Neuronal stem cell (in vitro differentiated cells): ENCODE results near the gene PIK3C2G.
"Not testable (repeated sequence)": the region's sequence is repeated elsewhere in the genome, so short reads cannot be mapped to it uniquely, and the experiment has no call there.

Experiments
- DNase-seq: peaks from one replicate; pipeline ENCODE4 v3.0.0-alpha.2; 2013; ENCODE audit warnings: low spot score
- H2AFZ ChIP-seq: one replicate; pipeline ENCODE4 v1.6.1; 2013; ENCODE audit warnings: mild to moderate bottlenecking, low read length, inconsistent platforms
- H2AK5ac ChIP-seq: 2 replicates; pipeline ENCODE4 v1.6.1; 2013; ENCODE audit warnings: low read depth, mild to moderate bottlenecking, inconsistent platforms, low read length, moderate library complexity, mixed read lengths
- H2BK120ac ChIP-seq: 2 replicates; pipeline ENCODE4 v1.6.1; 2013; ENCODE audit warnings: low read depth, mild to moderate bottlenecking, inconsistent platforms, low read length, moderate library complexity, mixed read lengths
- H2BK12ac ChIP-seq: one replicate; pipeline ENCODE4 v1.6.1; 2013; ENCODE audit warnings: low read length, inconsistent platforms
- H2BK15ac ChIP-seq: 2 replicates; pipeline ENCODE4 v1.6.1; 2013; ENCODE audit warnings: mild to moderate bottlenecking, low read length, inconsistent platforms, mixed read lengths
- H2BK5ac ChIP-seq: one replicate; pipeline ENCODE4 v1.6.1; 2013; ENCODE audit warnings: inconsistent platforms, mild to moderate bottlenecking, low read length, moderate library complexity
- H3K14ac ChIP-seq: one replicate; pipeline ENCODE4 v1.6.1; 2013; ENCODE audit warnings: low read length, inconsistent platforms
- H3K18ac ChIP-seq: 2 replicates; pipeline ENCODE4 v1.6.1; 2013; ENCODE audit warnings: low read length, inconsistent platforms
- H3K23ac ChIP-seq: 2 replicates; pipeline ENCODE4 v1.6.1; 2013; ENCODE audit warnings: low read depth, mild to moderate bottlenecking, mixed read lengths, low read length, inconsistent platforms; ENCODE audit not compliant: poor library complexity
- H3K27ac ChIP-seq: replicated peaks from 3 replicates; pipeline ENCODE4 v1.5.1; 2013; ENCODE audit warnings: low read length, inconsistent platforms
- H3K27me3 ChIP-seq, 3 experiments: 2 replicates each; pipeline ENCODE4 v1.6.1; 2013; ENCODE audit warnings: low read length in 3 of 3, mild to moderate bottlenecking in 2 of 3, inconsistent platforms in 1 of 3, low read depth in 1 of 3, mixed read lengths in 1 of 3, moderate library complexity in 1 of 3; ENCODE audit not compliant: control insufficient read depth in 3 of 3, insufficient read depth in 3 of 3
- H3K36me3 ChIP-seq, 2 donors: replicated peaks in 1 of 2; 2 replicates each; pipeline ENCODE4 v1.6.1; 2013; ENCODE audit warnings: low read length in 2 of 2; ENCODE audit not compliant: control insufficient read depth in 2 of 2, insufficient read depth in 2 of 2
- H3K4ac ChIP-seq: 2 replicates; pipeline ENCODE4 v1.6.1; 2013; ENCODE audit warnings: inconsistent platforms, mild to moderate bottlenecking, low read length, moderate library complexity
- H3K4me1 ChIP-seq, 2 donors: 1 replicate in 1 of 2; 2 replicates in 1 of 2; pipeline ENCODE4 v1.6.1; 2013; ENCODE audit warnings: low read length in 2 of 2, low read depth in 1 of 2; ENCODE audit not compliant: control insufficient read depth in 2 of 2, insufficient read depth in 1 of 2
- H3K4me2 ChIP-seq: one replicate; pipeline ENCODE4 v1.6.1; 2013; ENCODE audit warnings: mild to moderate bottlenecking, low read length, inconsistent platforms; ENCODE audit not compliant: insufficient read depth, poor library complexity, severe bottlenecking
- H3K4me3 ChIP-seq, 2 donors: 2 replicates each; pipeline ENCODE4 v1.5.1; 2013; ENCODE audit warnings: low read length in 2 of 2, mild to moderate bottlenecking in 2 of 2, inconsistent platforms in 1 of 2, moderate library complexity in 1 of 2
- H3K79me1 ChIP-seq: one replicate; pipeline ENCODE4 v1.6.1; 2013; ENCODE audit warnings: low read depth, mild to moderate bottlenecking, inconsistent platforms, low read length, moderate library complexity
- H3K9ac ChIP-seq: one replicate; pipeline ENCODE4 v1.6.1; 2013; ENCODE audit warnings: mild to moderate bottlenecking, low read depth, low read length, inconsistent platforms; ENCODE audit not compliant: poor library complexity
- H3K9me3 ChIP-seq, 2 donors: replicated peaks in 1 of 2; 2 replicates each; pipeline versions ENCODE3 to v1.6.1; 2013; ENCODE audit warnings: low read length in 2 of 2, mild to moderate bottlenecking in 2 of 2, inconsistent platforms in 1 of 2, low read depth in 1 of 2, mixed read lengths in 1 of 2, moderate library complexity in 1 of 2; ENCODE audit not compliant: control insufficient read depth in 2 of 2, insufficient read depth in 1 of 2
- H4K8ac ChIP-seq: one replicate; pipeline ENCODE4 v1.6.1; 2013; ENCODE audit warnings: low read depth, mild to moderate bottlenecking, inconsistent platforms, low read length, moderate library complexity
- H4K91ac ChIP-seq: one replicate; pipeline ENCODE4 v1.6.1; 2013; ENCODE audit warnings: low read length, low read depth, mild to moderate bottlenecking, inconsistent platforms; ENCODE audit not compliant: poor library complexity
- WGBS, 2 donors: extraction: QIAGEN DNeasy Blood & Tissue Kit; methylation state at CpG; one replicate each; pipeline ENCODE4 v1.1.7; 2013; ENCODE audit warnings: missing lambda C conversion rate in 2 of 2, mixed read lengths in 1 of 2; ENCODE audit not compliant: insufficient read length in 2 of 2, insufficient replicate concordance in 1 of 2; ENCODE audit errors: extremely low coverage in 2 of 2; 5-methylcytosine and 5-hydroxymethylcytosine counted together

PIK3C2G gene

GRCh38 chr12:18500160-18500574, 238.8 kb downstream of the PIK3C2G start:
- H3K14ac ChIP-seq, H3K4me1 ChIP-seq, H4K91ac ChIP-seq, H3K9me3 ChIP-seq, H2BK15ac ChIP-seq, H3K23ac ChIP-seq, H3K36me3 ChIP-seq, H3K4me3 ChIP-seq, H2BK120ac ChIP-seq, H2BK12ac ChIP-seq, DNase-seq, H2AFZ ChIP-seq, H3K9ac ChIP-seq, H2AK5ac ChIP-seq, H3K79me1 ChIP-seq, H3K18ac ChIP-seq, H3K4ac ChIP-seq, H3K27ac ChIP-seq, H3K4me2 ChIP-seq, H2BK5ac ChIP-seq, H4K8ac ChIP-seq, H3K27me3 ChIP-seq: not testable (repeated sequence)
- WGBS, 2 donors: no CpG with 5 or more reads among the region's 35 CpGs

DNA sequence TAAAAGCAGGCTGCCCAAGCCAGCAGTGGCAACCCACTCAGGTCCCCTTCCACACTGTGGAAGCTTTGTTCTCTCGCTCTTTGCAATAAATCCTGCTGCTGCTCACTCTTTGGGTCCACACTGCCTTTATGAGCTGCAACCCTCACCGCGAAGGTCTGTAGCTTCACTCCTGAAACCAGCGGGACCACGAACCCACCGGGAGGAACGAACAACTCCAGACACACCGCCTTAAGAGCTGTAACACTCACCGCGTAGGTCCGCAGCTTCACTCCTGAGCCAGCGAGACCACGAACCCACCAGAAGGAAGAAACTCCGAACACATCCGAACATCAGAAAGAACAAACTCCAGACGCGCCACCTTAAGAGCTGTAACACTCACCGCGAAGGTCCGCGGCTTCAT, 239.4 kb downstream of the PIK3C2G start:
- WGBS, 2 donors: no CpG with 5 or more reads among the region's 21 CpGs
- H2BK15ac ChIP-seq, H2BK12ac ChIP-seq: not testable (repeated sequence)

DNA sequence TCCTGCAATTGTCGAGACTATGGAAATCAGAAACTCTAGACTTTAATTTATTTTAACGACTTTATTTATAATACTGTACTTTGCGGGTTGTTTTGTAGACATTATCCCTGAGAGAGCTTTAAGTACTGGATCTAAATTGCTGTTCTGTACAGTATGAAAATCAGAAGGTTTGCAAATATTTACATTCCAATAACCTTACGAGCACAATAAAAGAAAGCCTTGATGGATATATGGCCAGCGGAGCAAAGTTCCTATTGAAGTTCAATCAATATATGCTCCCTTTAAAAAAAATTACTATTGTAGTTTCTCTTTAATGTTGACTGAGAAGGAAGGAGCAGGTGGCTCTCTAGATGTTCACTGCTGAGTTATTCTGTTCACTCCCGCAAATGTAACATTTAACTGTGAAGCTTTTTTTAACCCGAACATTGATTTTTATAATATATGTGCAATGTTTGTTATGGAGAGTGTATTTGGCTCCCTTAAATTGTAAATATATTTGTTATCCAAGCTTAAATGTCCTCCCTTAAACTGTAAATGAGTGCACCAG, 241.2 kb downstream of the PIK3C2G start:
- Histone ChIP-seq H3K4ac (no peak overlapping the region), H2BK120ac (no peak overlapping the region), H2BK15ac (no peak overlapping the region), H3K4me2 (no peak overlapping the region), H3K4me3 (no peak overlapping the region), H3K9ac (no peak overlapping the region), H2AK5ac (no peak overlapping the region), H3K36me3 (no peaks in the 10 kb centered on the region), H3K79me1 (no peaks in the 10 kb centered on the region), H3K9me3 (no peaks in the 10 kb centered on the region), H3K23ac (no peak overlapping the region), H3K27me3 (no peaks in the 10 kb centered on the region), H2BK12ac (no peak overlapping the region), H2BK5ac (no peak overlapping the region), H4K8ac (no peak overlapping the region), H4K91ac (no peak overlapping the region), H3K4me1 (no peaks in the 10 kb centered on the region), H2AFZ (no peak overlapping the region), H3K27ac (no peak overlapping the region), H3K18ac (no peak overlapping the region), H3K14ac (no peak overlapping the region)
- no CpG with 5 or more reads among the region's 7 CpGs for WGBS, 2 donors
- DNase-seq: no peak

More for the DNA sequence above, 239.4 kb downstream of the PIK3C2G start:
- not testable (repeated sequence) for H2AFZ ChIP-seq, H3K4me2 ChIP-seq, DNase-seq, H3K4me1 ChIP-seq, H4K91ac ChIP-seq, H3K9ac ChIP-seq, H3K79me1 ChIP-seq, H3K9me3 ChIP-seq, H4K8ac ChIP-seq, H2AK5ac ChIP-seq, H3K4me3 ChIP-seq, H3K36me3 ChIP-seq, H3K23ac ChIP-seq, H3K18ac ChIP-seq, H3K27ac ChIP-seq, H3K4ac ChIP-seq, H3K14ac ChIP-seq, H2BK120ac ChIP-seq, H3K27me3 ChIP-seq, H2BK5ac ChIP-seq

- Histone ChIP-seq H3K36me3 (no peaks in the 10 kb centered on the region), H3K27ac (no peak overlapping the region), H3K4me2 (no peak overlapping the region), H3K9ac (no peak overlapping the region), H2BK5ac (no peak overlapping the region), H3K18ac (no peak overlapping the region), H4K91ac (no peak overlapping the region), H3K14ac (no peak overlapping the region), H2AK5ac (no peak overlapping the region), H3K4me3 (no peak overlapping the region), H3K9me3 (peaks cover 8 to 18% of the 10 kb centered on the region in 2 donors), H3K27me3 (no peaks in the 10 kb centered on the region), H2BK12ac (no peak overlapping the region), H2BK120ac (no peak overlapping the region), H2BK15ac (no peak overlapping the region), H3K79me1 (no peaks in the 10 kb centered on the region), H4K8ac (no peak overlapping the region), H3K4ac (no peak overlapping the region), H3K23ac (no peak overlapping the region), H3K4me1 (no peaks in the 10 kb centered on the region), H2AFZ (no peak overlapping the region)
- WGBS, 2 donors: no CpG with 5 or more reads among the region's 6 CpGs
- no peak for DNase-seq
These were observed 260.1 kb downstream of the PIK3C2G start for GRCh38 chr12:18521461-18521860.
